OCI-LY3 (cell line): Measurements from ENCODE around the gene ZMIZ1.

ENCODE experiments used
- H2AFZ ChIP-seq: fragments of 200-600, 300-600 bp; shearing (Covaris generic); 2 replicates; pipeline ENCODE4 v1.6.0; 2014; ENCODE audit warnings: antibody characterized with exemption, low read depth, low read length
- H3K27ac ChIP-seq: fragments of 200-600, 300-600 bp; sonication (generic); 2 replicates; pipeline ENCODE4 v1.5.1; 2014; ENCODE audit warnings: mild to moderate bottlenecking, low read length, moderate library complexity, mixed read lengths
- H3K27me3 ChIP-seq: fragments of 200-600, 300-600 bp; sonication (generic); 2 replicates; pipeline ENCODE4 v1.6.1; 2014; ENCODE audit warnings: low read depth, low read length, mixed read lengths
- H3K36me3 ChIP-seq: fragments of 200-600, 300-600 bp; sonication (generic); replicated peaks from 2 replicates; pipeline ENCODE3; 2014; ENCODE audit warnings: low read depth, low read length, mixed read lengths
- H3K4me1 ChIP-seq: fragments of 300-600, 200-600 bp; sonication (generic); 2 replicates; pipeline ENCODE4 v1.6.1; 2014; ENCODE audit warnings: low read length, mixed read lengths
- H3K4me2 ChIP-seq: fragments of 200-600, 300-600 bp; sonication (generic); 2 replicates; pipeline ENCODE4 v1.6.1; 2014; ENCODE audit warnings: low read length, mixed read lengths
- H3K4me3 ChIP-seq: fragments of 300-600, 200-600 bp; sonication (generic); 2 replicates; pipeline ENCODE4 v1.5.1; 2014; ENCODE audit warnings: antibody characterized with exemption, mild to moderate bottlenecking, low read length, moderate library complexity
- H3K79me2 ChIP-seq: fragments of 300-600, 200-600 bp; shearing (Covaris generic); 2 replicates; pipeline ENCODE4 v1.6.1; 2014; ENCODE audit warnings: mild to moderate bottlenecking, low read length, mixed read lengths
- H3K9ac ChIP-seq: fragments of 300-600, 200-600 bp; shearing (Covaris generic); 2 replicates; pipeline ENCODE4 v1.6.0; 2014; ENCODE audit warnings: mild to moderate bottlenecking, low read length, moderate library complexity
- H3K9me3 ChIP-seq: fragments of 200-600, 300-600 bp; shearing (Covaris generic); 2 replicates; pipeline ENCODE4 v1.6.1; 2014; ENCODE audit warnings: low read length, mixed read lengths; ENCODE audit not compliant: insufficient read depth
- H4K20me1 ChIP-seq: fragments of 200-600, 300-600 bp; sonication (generic); 2 replicates; pipeline ENCODE4 v1.6.1; 2016; ENCODE audit warnings: low read length, mixed read lengths; ENCODE audit not compliant: insufficient read depth
- EZH2phosphoT487 ChIP-seq: fragments of 200-600 bp; shearing (Covaris generic); IDR thresholded peaks from 2 replicates; pipeline ENCODE4 v1.6.1; 2018; ENCODE audit warnings: antibody characterized with exemption, mixed run types, low read depth
- TF ChIP-seq, protein P1 (sequence below): fragments of 200-600, 300-600 bp; sonication (generic); IDR thresholded peaks from 2 replicates; pipeline ENCODE4 v1.5.1; 2014; ENCODE audit warnings: antibody characterized with exemption, low read length, low read depth

The ZMIZ1 gene

GRCh38 chr10:79106256-79107050 lies 37.7 kb downstream of the ZMIZ1 start:
- H3K27ac ChIP-seq, result no peak overlapping the region
- TF ChIP-seq EZH2phosphoT487, result no peak
- TF ChIP-seq, protein P1, sequence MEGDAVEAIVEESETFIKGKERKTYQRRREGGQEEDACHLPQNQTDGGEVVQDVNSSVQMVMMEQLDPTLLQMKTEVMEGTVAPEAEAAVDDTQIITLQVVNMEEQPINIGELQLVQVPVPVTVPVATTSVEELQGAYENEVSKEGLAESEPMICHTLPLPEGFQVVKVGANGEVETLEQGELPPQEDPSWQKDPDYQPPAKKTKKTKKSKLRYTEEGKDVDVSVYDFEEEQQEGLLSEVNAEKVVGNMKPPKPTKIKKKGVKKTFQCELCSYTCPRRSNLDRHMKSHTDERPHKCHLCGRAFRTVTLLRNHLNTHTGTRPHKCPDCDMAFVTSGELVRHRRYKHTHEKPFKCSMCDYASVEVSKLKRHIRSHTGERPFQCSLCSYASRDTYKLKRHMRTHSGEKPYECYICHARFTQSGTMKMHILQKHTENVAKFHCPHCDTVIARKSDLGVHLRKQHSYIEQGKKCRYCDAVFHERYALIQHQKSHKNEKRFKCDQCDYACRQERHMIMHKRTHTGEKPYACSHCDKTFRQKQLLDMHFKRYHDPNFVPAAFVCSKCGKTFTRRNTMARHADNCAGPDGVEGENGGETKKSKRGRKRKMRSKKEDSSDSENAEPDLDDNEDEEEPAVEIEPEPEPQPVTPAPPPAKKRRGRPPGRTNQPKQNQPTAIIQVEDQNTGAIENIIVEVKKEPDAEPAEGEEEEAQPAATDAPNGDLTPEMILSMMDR, result no peak

GRCh38 chr10:79107736-79108264 lies 39.0 kb downstream of the ZMIZ1 start:
- H3K4me1 ChIP-seq, result no peaks in the 10 kb centered on the region
- peaks cover 19% of the 10 kb centered on the region for H3K27me3 ChIP-seq
- no peaks in the 10 kb centered on the region for H3K79me2 ChIP-seq
- H3K9me3 ChIP-seq, result no peaks in the 10 kb centered on the region
- no peaks in the 10 kb centered on the region for H3K36me3 ChIP-seq
- H3K4me2 ChIP-seq, result no peak overlapping the region
- no peak overlapping the region for H3K27ac ChIP-seq
- TF ChIP-seq, protein P1, result no peak
- no peak for TF ChIP-seq EZH2phosphoT487
- H4K20me1 ChIP-seq, result peaks cover 47% of the 10 kb centered on the region
- H3K4me3 ChIP-seq, result no peak overlapping the region
- no peak overlapping the region for H2AFZ ChIP-seq
- no peak overlapping the region for H3K9ac ChIP-seq

More at GRCh38 chr10:79106256-79107050, 37.7 kb downstream of the ZMIZ1 start:
- Histone ChIP-seq H3K79me2 (no peaks in the 10 kb centered on the region), H3K4me3 (no peak overlapping the region), H3K36me3 (no peaks in the 10 kb centered on the region), H3K9me3 (no peaks in the 10 kb centered on the region), H3K27me3 (peaks cover 32% of the 10 kb centered on the region), H2AFZ (no peak overlapping the region), H3K4me1 (no peaks in the 10 kb centered on the region), H4K20me1 (peaks cover 59% of the 10 kb centered on the region), H3K4me2 (no peak overlapping the region), H3K9ac (no peak overlapping the region)

GRCh38 chr10:79108728-79109127 lies 40.0 kb downstream of the ZMIZ1 start:
- Histone ChIP-seq H3K9ac (no peak overlapping the region), H3K4me2 (no peak overlapping the region), H3K4me3 (no peak overlapping the region), H3K4me1 (no peaks in the 10 kb centered on the region), H2AFZ (no peak overlapping the region), H3K27ac (no peak overlapping the region), H3K27me3 (peaks cover 12% of the 10 kb centered on the region; the same call in 1 of the 2 replicates), H3K36me3 (no peaks in the 10 kb centered on the region), H3K9me3 (no peaks in the 10 kb centered on the region), H4K20me1 (peaks cover 43% of the 10 kb centered on the region), H3K79me2 (no peaks in the 10 kb centered on the region)
- TF ChIP-seq, protein P1, result no peak
- TF ChIP-seq EZH2phosphoT487, result no peak

- Histone ChIP-seq H3K27ac (no peak overlapping the region), H3K27me3 (no peaks in the 10 kb centered on the region; the same call in 1 of the 2 replicates), H2AFZ (no peak overlapping the region), H3K4me3 (no peak overlapping the region), H4K20me1 (peaks cover 26% of the 10 kb centered on the region), H3K79me2 (no peaks in the 10 kb centered on the region), H3K9ac (no peak overlapping the region), H3K9me3 (no peaks in the 10 kb centered on the region), H3K4me2 (no peak overlapping the region), H3K36me3 (no peaks in the 10 kb centered on the region), H3K4me1 (no peaks in the 10 kb centered on the region)
- no peak for TF ChIP-seq EZH2phosphoT487
- TF ChIP-seq, protein P1, result no peak
Observed at GRCh38 chr10:79111427-79111826, 42.7 kb downstream of the ZMIZ1 start.
